GM23338 (cell line): ENCODE data around the gene IL1RL2. TPM values are rescaled to one million over a fixed set of nuclear protein-coding genes. Genes with fewer than 3 reads are reported as not detected.

Experiments used
- ATAC-seq: fragments of 200-7000 bp; cut with Tn5 transposase; 3 replicates; pipeline ENCODE4 v1.9.1; 2020
- DNase-seq: peaks from one replicate; pipeline ENCODE4 v3.0.0-alpha.2; 2015; ENCODE audit warnings: low spot score
- H2AFZ ChIP-seq: fragments of 200-600 bp; sonication (generic); 2 replicates; pipeline ENCODE4 v1.8.0; 2016; ENCODE audit warnings: antibody characterized with exemption, mild to moderate bottlenecking, moderate library complexity
- H3F3A ChIP-seq: fragments of 200-600 bp; sonication (generic); replicated peaks from 2 replicates; pipeline ENCODE4 v1.8.0; 2017; ENCODE audit warnings: antibody characterized with exemption, mixed run types, low read depth
- H3K27ac ChIP-seq: fragments of 200-600 bp; sonication (generic); 2 replicates; pipeline ENCODE4 v1.6.1; 2016; ENCODE audit warnings: low read depth
- H3K27me3 ChIP-seq: fragments of 200-600 bp; sonication (generic); 2 replicates; pipeline ENCODE4 v1.8.0; 2016; ENCODE audit warnings: mild to moderate bottlenecking, mixed run types, moderate library complexity; ENCODE audit not compliant: insufficient read depth
- H3K36me3 ChIP-seq: fragments of 200-600 bp; sonication (generic); 2 replicates; pipeline ENCODE4 v1.8.0; 2016; ENCODE audit warnings: mild to moderate bottlenecking; ENCODE audit not compliant: insufficient read depth
- H3K4me1 ChIP-seq: fragments of 200-600 bp; sonication (generic); 2 replicates; pipeline ENCODE4 v1.8.0; 2016; ENCODE audit warnings: mild to moderate bottlenecking, moderate library complexity; ENCODE audit not compliant: insufficient read depth
- H3K4me2 ChIP-seq: fragments of 200-600 bp; sonication (generic); 2 replicates; pipeline ENCODE4 v1.7.1; 2017; ENCODE audit warnings: mixed run types
- H3K4me3 ChIP-seq: fragments of 200-600 bp; sonication (generic); 2 replicates; pipeline ENCODE4 v1.6.1; 2016; ENCODE audit warnings: mixed run types
- H3K79me2 ChIP-seq: fragments of 200-600 bp; sonication (generic); replicated peaks from 2 replicates; pipeline ENCODE4 v1.8.0; 2017; ENCODE audit warnings: mild to moderate bottlenecking; ENCODE audit not compliant: insufficient read depth
- H3K9me2 ChIP-seq: fragments of 200-600 bp; sonication (generic); 2 replicates; pipeline ENCODE4 v1.8.0; 2017; ENCODE audit not compliant: insufficient read depth
- H4K20me1 ChIP-seq: fragments of 200-600 bp; sonication (generic); replicated peaks from 2 replicates; pipeline ENCODE4 v1.8.0; 2017; ENCODE audit warnings: mild to moderate bottlenecking; ENCODE audit not compliant: insufficient read depth
- H3K27ac Mint-ChIP-seq: 2 replicates; pipeline ENCODE4 v1.8.0; 2020; ENCODE audit warnings: inconsistent platforms, mild to moderate bottlenecking, moderate library complexity, mixed read lengths
- H3K27me3 Mint-ChIP-seq: 3 replicates; pipeline ENCODE4 v1.8.0; 2022; ENCODE audit warnings: low read depth, mild to moderate bottlenecking, moderate library complexity, mixed read lengths, inconsistent platforms; ENCODE audit not compliant: insufficient read depth, poor library complexity
- H3K36me3 Mint-ChIP-seq: 3 replicates; pipeline ENCODE4 v1.8.0; 2021; ENCODE audit warnings: low read depth, mild to moderate bottlenecking, inconsistent platforms, moderate library complexity, mixed read lengths
- H3K4me1 Mint-ChIP-seq: 3 replicates; pipeline ENCODE4 v1.8.0; 2020; ENCODE audit warnings: mild to moderate bottlenecking, inconsistent platforms, mixed read lengths
- H3K4me3 Mint-ChIP-seq: 3 replicates; pipeline ENCODE4 v1.8.0; 2021; ENCODE audit warnings: moderate library complexity, mild to moderate bottlenecking, inconsistent platforms, mixed read lengths
- H3K9me3 Mint-ChIP-seq: 3 replicates; pipeline ENCODE4 v1.8.0; 2020; ENCODE audit warnings: moderate library complexity, mild to moderate bottlenecking, inconsistent platforms, mixed read lengths
- CREB1 ChIP-seq: fragments of 250-450 bp; sonication (Bioruptor Pico); IDR thresholded peaks from 2 replicates; pipeline ENCODE4 v1.5.0; 2020; ENCODE audit warnings: low read depth, mild to moderate bottlenecking, moderate library complexity
- CTCF ChIP-seq, 2 experiments: fragments of 200-600 bp in 1 of 2; sonication (generic) in 1 of 2; conservative IDR thresholded peaks; 2 replicates each; pipeline versions ENCODE4 v1.5.1 to v1.6.1; 2016 to 2017; ENCODE audit warnings: antibody characterized with exemption in 2 of 2, low read depth in 2 of 2, mild to moderate bottlenecking in 2 of 2, moderate library complexity in 1 of 2
- ETS1 ChIP-seq: IDR thresholded peaks from 2 replicates; pipeline ENCODE4 v1.6.1; 2016; ENCODE audit warnings: antibody characterized with exemption
- EZH2 ChIP-seq: fragments of 200-600 bp; sonication (generic); IDR thresholded peaks from one replicate; pipeline ENCODE4 v1.8.0; 2017; ENCODE audit warnings: antibody characterized with exemption, mild to moderate bottlenecking, low read depth; ENCODE audit not compliant: unreplicated experiment
- JUNB ChIP-seq: IDR thresholded peaks from one replicate; pipeline ENCODE4 v1.6.1; 2016; ENCODE audit warnings: antibody characterized with exemption; ENCODE audit not compliant: unreplicated experiment
- NANOG ChIP-seq: IDR thresholded peaks from 2 replicates; pipeline ENCODE4 v1.6.1; 2016; ENCODE audit warnings: antibody characterized with exemption, borderline replicate concordance
- POLR2AphosphoS5 ChIP-seq: IDR thresholded peaks from 2 replicates; pipeline ENCODE4 v1.6.1; 2016; ENCODE audit warnings: antibody characterized with exemption, low read depth
- ZNF331 ChIP-seq: fragments of 250-450 bp; sonication (Bioruptor Pico); IDR thresholded peaks from 2 replicates; pipeline ENCODE4 v1.5.0; 2020; ENCODE audit warnings: low read depth, mild to moderate bottlenecking, moderate library complexity
- ZNF462 ChIP-seq: fragments of 250-450 bp; sonication (Bioruptor Pico); IDR thresholded peaks from 2 replicates; pipeline ENCODE4 v1.5.0; 2020; ENCODE audit warnings: mild to moderate bottlenecking, moderate library complexity
- polyA plus RNA-seq: library from polyadenylated mRNA; unstranded; fragments of >200 nt; fragmentation: Nextera tagmentation; extraction: Ambion mirVana; gene quantifications from 2 replicates; pipeline ENCODE4 v1.2.1, GENCODE V29; 2016
- total RNA-seq: library from RNA; depleted of rRNA; stranded (reverse); fragments of >200 nt; shearing (Covaris generic); gene quantifications from 2 replicates; pipeline ENCODE4 v1.2.3, GENCODE V29; 2014

The IL1RL2 gene
- total and polyA plus RNA-seq, 2 experiments from 2014 or later: not detected

- no peaks in the 10 kb centered on the region; the same call in 1 of the 2 replicates for H3K9me2 ChIP-seq
- H3K27me3 Mint-ChIP-seq: peaks cover 20% of the 10 kb centered on the region
- H4K20me1 ChIP-seq: no peaks in the 10 kb centered on the region
- no peak for DNase-seq
- H3K27ac Mint-ChIP-seq: no peak overlapping the region
- H3K27ac ChIP-seq: no peak overlapping the region
- no peak for ATAC-seq
- H3K4me1 ChIP-seq: no peaks in the 10 kb centered on the region; the same call in 1 of the 2 replicates
- H3K9me3 Mint-ChIP-seq: no peaks in the 10 kb centered on the region
- peaks cover 39% of the 10 kb centered on the region for H3K27me3 ChIP-seq
- no peaks in the 10 kb centered on the region for H3K36me3 ChIP-seq
- H3K4me3 ChIP-seq: no peak overlapping the region
- TF ChIP-seq CTCF (conservative IDR thresholded peaks at IDR 0.05; ENCODE audit: low read depth in 2 of 2) (no peak), ETS1 (no peak)
- no peak overlapping the region for H3K4me2 ChIP-seq
- H3F3A ChIP-seq: no peaks in the 10 kb centered on the region
- H3K4me3 Mint-ChIP-seq: peak overlapping the region; percentile 80; the same call in 1 of the 3 replicates
- H3K79me2 ChIP-seq: no peaks in the 10 kb centered on the region
- H3K4me1 Mint-ChIP-seq: peaks cover 2% of the 10 kb centered on the region; the same call in 2 of the 3 replicates
- H3K36me3 Mint-ChIP-seq: no peaks in the 10 kb centered on the region
- no peak overlapping the region for H2AFZ ChIP-seq
Measured at GRCh38 chr2:102251849-102252203, 65.0 kb downstream of the IL1RL2 start.

- DNase-seq: no peak
- no peaks in the 10 kb centered on the region for H3K79me2 ChIP-seq
- Mint-ChIP-seq H3K4me3 (no peak overlapping the region), H3K4me1 (peaks cover 2% of the 10 kb centered on the region; the same call in 2 of the 3 replicates), H3K27ac (no peak overlapping the region), H3K9me3 (no peaks in the 10 kb centered on the region), H3K36me3 (no peaks in the 10 kb centered on the region), H3K27me3 (peaks cover 20% of the 10 kb centered on the region)
- no peak overlapping the region for H3K4me3 ChIP-seq
- no peak overlapping the region for H3K4me2 ChIP-seq
- H3K27ac ChIP-seq: no peak overlapping the region
- H3K36me3 ChIP-seq: no peaks in the 10 kb centered on the region
- no peaks in the 10 kb centered on the region for H4K20me1 ChIP-seq
- H3K9me2 ChIP-seq: no peaks in the 10 kb centered on the region; the same call in 1 of the 2 replicates
- H2AFZ ChIP-seq: no peak overlapping the region
- no peaks in the 10 kb centered on the region; the same call in 1 of the 2 replicates for H3K4me1 ChIP-seq
- ATAC-seq: no peak
- H3K27me3 ChIP-seq: peaks cover 39% of the 10 kb centered on the region
- H3F3A ChIP-seq: no peaks in the 10 kb centered on the region
- TF ChIP-seq ZNF331 (CRISPR knock-in tag) (no peak), EZH2 (no peak), POLR2AphosphoS5 (no peak), CTCF (conservative IDR thresholded peaks at IDR 0.05; ENCODE audit: low read depth in 2 of 2) (no peak), NANOG (no peak), JUNB (no peak), ETS1 (no peak), CREB1 (no peak), ZNF462 (CRISPR knock-in tag) (no peak)
Measured at GRCh38 chr2:102252236-102252635, 65.4 kb downstream of the IL1RL2 start.
